Endodermal cell (in vitro differentiated cells): ENCODE data around the gene TAGAP. TPM values are rescaled to one million over a fixed set of nuclear protein-coding genes. Genes with fewer than 3 reads are reported as not detected.

Experiments
- DNase-seq: peaks from one replicate; pipeline ENCODE4 v3.0.0-alpha.2; 2017
- H3K27ac ChIP-seq: 2 replicates; pipeline ENCODE4 v1.5.1; 2013; ENCODE audit warnings: mild to moderate bottlenecking, low read depth, low read length, moderate library complexity
- H3K27me3 ChIP-seq: 2 replicates; pipeline ENCODE4 v1.6.1; 2013; ENCODE audit warnings: mild to moderate bottlenecking, low read length, moderate library complexity; ENCODE audit not compliant: insufficient read depth, control insufficient read depth, poor library complexity, severe bottlenecking
- H3K36me3 ChIP-seq: 2 replicates; pipeline ENCODE4 v1.7.0; 2013; ENCODE audit warnings: mild to moderate bottlenecking, low read length, moderate library complexity; ENCODE audit not compliant: control insufficient read depth, insufficient read depth
- H3K4me1 ChIP-seq: one replicate; pipeline ENCODE4 v1.7.0; 2013; ENCODE audit warnings: low read length; ENCODE audit not compliant: control insufficient read depth, insufficient read depth
- H3K4me3 ChIP-seq: 2 replicates; pipeline ENCODE4 v1.5.1; 2013; ENCODE audit warnings: mild to moderate bottlenecking, low read length, moderate library complexity
- H3K9ac ChIP-seq: 2 replicates; pipeline ENCODE4 v1.6.1; 2013; ENCODE audit warnings: mild to moderate bottlenecking, low read length, moderate library complexity; ENCODE audit not compliant: poor library complexity, severe bottlenecking; ENCODE audit errors: extremely low read depth
- H3K9me3 ChIP-seq: 2 replicates; pipeline ENCODE4 v1.6.1; 2013; ENCODE audit warnings: mild to moderate bottlenecking, low read length, moderate library complexity; ENCODE audit not compliant: control insufficient read depth
- H3K27ac Mint-ChIP-seq: 2 replicates; pipeline ENCODE4 v1.8.0; 2020; ENCODE audit warnings: mixed read lengths
- H3K27me3 Mint-ChIP-seq: 2 replicates; pipeline ENCODE4 v1.8.0; 2021; ENCODE audit warnings: mild to moderate bottlenecking, mixed read lengths; ENCODE audit not compliant: insufficient read depth
- H3K36me3 Mint-ChIP-seq: 2 replicates; pipeline ENCODE4 v1.8.0; 2020; ENCODE audit warnings: low read depth, mixed read lengths
- H3K4me1 Mint-ChIP-seq: 2 replicates; pipeline ENCODE4 v1.8.0; 2020; ENCODE audit warnings: mixed read lengths
- H3K4me3 Mint-ChIP-seq: 2 replicates; pipeline ENCODE4 v1.8.0; 2020; ENCODE audit warnings: mild to moderate bottlenecking, moderate library complexity, mixed read lengths
- H3K9me3 Mint-ChIP-seq: 2 replicates; pipeline ENCODE4 v1.8.0; 2020; ENCODE audit warnings: mild to moderate bottlenecking, mixed read lengths
- CTCF ChIP-seq: fragments of 200-600 bp; sonication (generic); conservative IDR thresholded peaks from 2 replicates; pipeline ENCODE4 v1.5.0; 2021; ENCODE audit warnings: antibody characterized with exemption, mild to moderate bottlenecking
- WGBS, 2 experiments: methylation state at CpG; one replicate each; pipeline versions ENCODE4 v1.1.5 to v1.1.7; 2013; ENCODE audit warnings: missing lambda C conversion rate in 2 of 2, mixed read lengths in 1 of 2; ENCODE audit not compliant: insufficient coverage in 1 of 2, insufficient read length in 1 of 2; 5-methylcytosine and 5-hydroxymethylcytosine counted together
- total RNA-seq, 2 donors: library from RNA; stranded (reverse); fragmentation: NEBNext Ultra II Directional in 1 of 2; extraction: Animal tissue kit (Norgen Biotek cat#: 25700) in 1 of 2; gene quantifications; 2 replicates in 1 of 2; 3 replicates in 1 of 2; pipeline ENCODE4 v1.2.1, GENCODE V29; 2021

The TAGAP gene
- total RNA-seq, 2 donors from 2014 or later = 0.24 TPM; not detected in 1

DNA sequence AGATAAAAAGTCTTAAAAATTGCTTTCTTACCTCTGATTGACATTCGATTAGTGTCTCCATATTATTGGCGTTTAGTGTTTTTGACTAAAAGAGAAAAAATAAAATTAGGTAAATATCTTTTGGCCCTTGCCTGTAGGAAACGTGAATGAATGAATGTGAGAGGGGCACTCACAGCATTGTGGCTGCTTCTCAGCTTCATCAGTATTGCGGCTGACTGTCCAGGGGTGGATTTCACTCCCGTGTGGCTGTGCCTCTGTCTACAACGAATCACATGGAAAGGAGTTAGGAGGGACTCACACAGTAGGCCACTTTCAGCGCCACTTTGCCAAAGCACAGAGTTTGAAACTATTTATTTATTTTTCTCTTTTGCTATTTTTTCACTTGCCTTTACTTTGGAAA, 844 bp downstream of the TAGAP start:
- H3K36me3 ChIP-seq = no peaks in the 10 kb centered on the region
- no peak overlapping the region for H3K27ac ChIP-seq
- Mint-ChIP-seq H3K36me3 (no peaks in the 10 kb centered on the region), H3K27ac (no peak overlapping the region), H3K27me3 (no peaks in the 10 kb centered on the region), H3K9me3 (no peaks in the 10 kb centered on the region), H3K4me3 (no peak overlapping the region), H3K4me1 (peaks cover 36% of the 10 kb centered on the region)
- no peaks in the 10 kb centered on the region for H3K9me3 ChIP-seq
- H3K27me3 ChIP-seq = no peaks in the 10 kb centered on the region
- TF ChIP-seq CTCF = no peak
- DNase-seq = no peak
- no peak overlapping the region for H3K4me3 ChIP-seq
- H3K9ac ChIP-seq = no peak overlapping the region
- no peaks in the 10 kb centered on the region for H3K4me1 ChIP-seq
- 90 to 93% methylated on average over 6 to 7 of the region's 7 CpGs for WGBS, 2 experiments

DNA sequence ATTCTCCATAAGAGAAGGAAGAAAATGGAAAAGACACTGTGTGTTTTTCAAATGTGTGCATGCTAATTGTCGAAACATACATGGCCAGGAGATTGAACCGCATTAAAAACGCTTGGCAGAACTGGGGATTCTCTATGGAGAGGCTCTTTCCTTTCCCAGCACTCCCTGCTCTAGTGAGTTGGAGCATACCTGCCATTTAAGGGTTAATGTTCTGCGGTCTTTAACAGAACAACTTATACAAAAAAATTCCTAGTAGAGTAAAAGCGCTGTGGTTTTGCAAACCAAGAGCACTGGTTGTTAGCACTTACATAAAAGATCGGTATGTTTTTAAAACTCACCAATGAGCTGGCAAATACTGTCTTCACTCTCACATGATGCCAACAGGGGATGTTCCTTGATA, 1.5 kb downstream of the TAGAP start:
- Mint-ChIP-seq H3K4me1 (peaks cover 31% of the 10 kb centered on the region), H3K27ac (no peak overlapping the region), H3K4me3 (no peak overlapping the region), H3K9me3 (no peaks in the 10 kb centered on the region), H3K27me3 (no peaks in the 10 kb centered on the region), H3K36me3 (no peaks in the 10 kb centered on the region)
- no peak overlapping the region for H3K9ac ChIP-seq
- DNase-seq = no peak
- H3K27me3 ChIP-seq = no peaks in the 10 kb centered on the region
- H3K9me3 ChIP-seq = no peaks in the 10 kb centered on the region
- no peak for TF ChIP-seq CTCF
- no peak overlapping the region for H3K27ac ChIP-seq
- no peak overlapping the region for H3K4me3 ChIP-seq
- no peaks in the 10 kb centered on the region for H3K36me3 ChIP-seq
- H3K4me1 ChIP-seq = no peaks in the 10 kb centered on the region
- 85 to 94% methylated on average over 5 to 6 of the region's 6 CpGs for WGBS, 2 experiments

GRCh38 chr6:159042826-159043181, 2.0 kb downstream of the TAGAP start:
- Histone ChIP-seq H3K36me3 (no peaks in the 10 kb centered on the region), H3K9ac (no peak overlapping the region), H3K4me1 (no peaks in the 10 kb centered on the region), H3K27ac (no peak overlapping the region), H3K27me3 (no peaks in the 10 kb centered on the region), H3K4me3 (no peak overlapping the region), H3K9me3 (no peaks in the 10 kb centered on the region)
- Mint-ChIP-seq H3K4me1 (peaks cover 26% of the 10 kb centered on the region), H3K27ac (no peak overlapping the region), H3K27me3 (no peaks in the 10 kb centered on the region), H3K4me3 (no peak overlapping the region), H3K36me3 (no peaks in the 10 kb centered on the region), H3K9me3 (no peaks in the 10 kb centered on the region)
- no peak for DNase-seq
- 27 to 33% methylated on average over 3 to 5 of the region's 5 CpGs for WGBS, 2 experiments
- TF ChIP-seq CTCF = no peak
